Measurements from ENCODE around the gene NCF2. TPM values are rescaled to one million over a fixed set of nuclear protein-coding genes. Genes with fewer than 3 reads are reported as not detected.
"Not testable (repeated sequence)": the region's sequence is repeated elsewhere in the genome, so short reads cannot be mapped to it uniquely, and the experiment has no call there.

Gene NCF2
- total RNA-seq, 2 donors from 2014 or later = 0.55 TPM; not detected in 1

DNA sequence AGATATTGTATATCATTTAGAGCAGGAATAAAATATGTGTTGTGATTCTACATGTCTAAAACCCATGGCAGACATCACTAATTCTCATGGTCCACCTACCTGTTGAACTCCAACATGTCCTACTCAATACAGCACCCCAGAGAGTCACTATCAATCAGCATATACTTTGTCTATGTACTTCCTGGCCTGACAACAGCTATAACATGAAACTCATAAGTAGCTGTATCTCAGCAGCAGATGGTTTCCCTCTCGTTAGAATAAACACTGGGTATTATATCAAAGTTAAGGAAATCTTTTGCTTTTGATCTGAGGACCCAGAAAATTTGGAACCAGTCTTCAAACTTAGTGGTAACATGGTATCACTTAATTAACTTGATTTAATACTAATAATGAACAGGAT is 29.5 kb upstream of the NCF2 start:
- H3K4me1 Mint-ChIP-seq = peaks cover 35% of the 10 kb centered on the region

DNA sequence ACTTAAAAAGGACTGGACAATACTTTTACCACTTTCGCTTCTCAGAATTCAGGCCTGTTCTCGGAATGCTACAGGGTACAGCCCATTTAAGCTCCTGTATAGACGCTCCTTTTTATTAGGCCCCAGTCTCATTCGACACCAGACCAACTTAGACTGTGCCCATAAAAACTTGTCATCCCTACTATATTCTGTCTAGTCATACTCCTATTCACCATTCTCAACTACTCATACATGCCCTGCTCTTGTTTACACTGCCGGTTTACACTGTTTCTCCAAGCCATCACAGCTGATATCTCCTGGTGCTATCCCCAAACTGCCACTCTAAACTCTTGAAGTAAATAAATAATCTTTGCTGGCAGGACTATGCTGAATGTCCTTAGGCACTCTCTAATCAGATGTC is 27.9 kb upstream of the NCF2 start:
- 72 to 77% methylated on average over 2 to 4 of the region's 5 CpGs for WGBS, 2 experiments (ENCODE audit: insufficient coverage in 1 of 2, insufficient read length in 1 of 2)
- not testable (repeated sequence) for H3K4me3 ChIP-seq (ENCODE audit: low read length); H3K9me3 Mint-ChIP-seq; H3K4me1 ChIP-seq (ENCODE audit: control insufficient read depth, insufficient read depth, low read length); H3K9ac ChIP-seq (ENCODE audit: extremely low read depth, low read length, poor library complexity, severe bottlenecking); H3K27me3 Mint-ChIP-seq (ENCODE audit: insufficient read depth); H3K36me3 Mint-ChIP-seq (ENCODE audit: low read depth); H3K27ac Mint-ChIP-seq; H3K27me3 ChIP-seq (ENCODE audit: control insufficient read depth, insufficient read depth, low read length, poor library complexity, severe bottlenecking); H3K9me3 ChIP-seq (ENCODE audit: control insufficient read depth, low read length); H3K27ac ChIP-seq (ENCODE audit: low read depth, low read length); H3K4me3 Mint-ChIP-seq; DNase-seq; H3K36me3 ChIP-seq (ENCODE audit: control insufficient read depth, insufficient read depth, low read length)
- H3K4me1 Mint-ChIP-seq = peaks cover 36% of the 10 kb centered on the region

More for the DNA sequence above, 29.5 kb upstream of the NCF2 start:
- H3K27ac Mint-ChIP-seq = no peak overlapping the region
- 89% methylated on average over 1 of the region's 1 CpG; no CpG with 5 or more reads in 1 of the 2 experiments for WGBS, 2 experiments (ENCODE audit: insufficient coverage in 1 of 2, insufficient read length in 1 of 2)
- H3K4me3 Mint-ChIP-seq = no peak overlapping the region
- H3K27me3 ChIP-seq (ENCODE audit: control insufficient read depth, insufficient read depth, low read length, poor library complexity, severe bottlenecking) = no peaks in the 10 kb centered on the region
- no peak overlapping the region for H3K27ac ChIP-seq (ENCODE audit: low read depth, low read length)
- H3K4me3 ChIP-seq (ENCODE audit: low read length) = no peak overlapping the region
- H3K36me3 Mint-ChIP-seq (ENCODE audit: low read depth) = peaks cover 3% of the 10 kb centered on the region
- H3K27me3 Mint-ChIP-seq (ENCODE audit: insufficient read depth) = no peaks in the 10 kb centered on the region
- no peaks in the 10 kb centered on the region for H3K9me3 ChIP-seq (ENCODE audit: control insufficient read depth, low read length)
- H3K4me1 ChIP-seq (ENCODE audit: control insufficient read depth, insufficient read depth, low read length) = peaks cover 7% of the 10 kb centered on the region
- H3K9me3 Mint-ChIP-seq = peaks cover 2% of the 10 kb centered on the region
- H3K9ac ChIP-seq (ENCODE audit: extremely low read depth, low read length, poor library complexity, severe bottlenecking) = no peak overlapping the region
- no peak for DNase-seq
- peaks cover 4% of the 10 kb centered on the region for H3K36me3 ChIP-seq (ENCODE audit: control insufficient read depth, insufficient read depth, low read length)
- TF ChIP-seq, protein P1, sequence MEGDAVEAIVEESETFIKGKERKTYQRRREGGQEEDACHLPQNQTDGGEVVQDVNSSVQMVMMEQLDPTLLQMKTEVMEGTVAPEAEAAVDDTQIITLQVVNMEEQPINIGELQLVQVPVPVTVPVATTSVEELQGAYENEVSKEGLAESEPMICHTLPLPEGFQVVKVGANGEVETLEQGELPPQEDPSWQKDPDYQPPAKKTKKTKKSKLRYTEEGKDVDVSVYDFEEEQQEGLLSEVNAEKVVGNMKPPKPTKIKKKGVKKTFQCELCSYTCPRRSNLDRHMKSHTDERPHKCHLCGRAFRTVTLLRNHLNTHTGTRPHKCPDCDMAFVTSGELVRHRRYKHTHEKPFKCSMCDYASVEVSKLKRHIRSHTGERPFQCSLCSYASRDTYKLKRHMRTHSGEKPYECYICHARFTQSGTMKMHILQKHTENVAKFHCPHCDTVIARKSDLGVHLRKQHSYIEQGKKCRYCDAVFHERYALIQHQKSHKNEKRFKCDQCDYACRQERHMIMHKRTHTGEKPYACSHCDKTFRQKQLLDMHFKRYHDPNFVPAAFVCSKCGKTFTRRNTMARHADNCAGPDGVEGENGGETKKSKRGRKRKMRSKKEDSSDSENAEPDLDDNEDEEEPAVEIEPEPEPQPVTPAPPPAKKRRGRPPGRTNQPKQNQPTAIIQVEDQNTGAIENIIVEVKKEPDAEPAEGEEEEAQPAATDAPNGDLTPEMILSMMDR (conservative IDR thresholded peaks at IDR 0.05) = no peak

DNA sequence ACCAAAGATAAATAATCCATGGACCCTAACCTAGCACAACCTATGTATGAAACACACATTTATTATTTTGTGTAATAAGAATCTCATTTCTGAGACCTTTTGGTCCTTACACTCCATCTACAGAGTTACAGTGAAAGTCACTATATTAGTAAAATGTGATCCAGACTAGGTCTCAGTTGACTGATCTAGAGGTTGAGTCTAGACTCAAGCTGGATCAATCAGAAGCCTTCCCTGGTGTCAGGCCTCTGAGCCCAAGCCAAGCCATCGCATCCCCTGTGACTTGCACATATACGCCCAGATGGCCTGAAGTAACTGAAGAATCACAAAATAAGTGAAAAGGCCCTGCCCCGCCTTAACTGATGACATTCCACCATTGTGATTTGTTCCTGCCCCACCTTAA is 22.7 kb upstream of the NCF2 start:
- not testable (repeated sequence) for H3K27ac Mint-ChIP-seq; H3K4me3 ChIP-seq (ENCODE audit: low read length); H3K27me3 Mint-ChIP-seq (ENCODE audit: insufficient read depth)

DNA sequence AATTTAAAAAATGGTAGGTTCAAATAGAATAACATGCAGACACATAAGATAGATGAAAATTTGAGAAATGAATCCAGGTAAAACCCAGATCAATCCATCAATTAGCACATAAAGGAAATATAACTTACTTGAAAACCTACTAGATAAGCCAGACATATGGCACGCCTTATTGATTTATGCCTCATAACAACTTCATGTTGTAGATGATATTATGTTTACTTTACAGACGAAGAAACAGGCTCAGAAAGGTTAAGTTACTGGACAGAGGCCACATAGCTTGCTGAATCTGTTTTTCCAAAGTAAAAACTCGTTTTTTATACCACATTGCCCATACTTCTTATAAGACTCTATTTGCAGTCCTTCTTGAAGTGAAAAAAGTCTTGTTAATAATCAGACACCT is 22.1 kb upstream of the NCF2 start:
- no peak overlapping the region for H3K4me3 ChIP-seq (ENCODE audit: low read length)
- Mint-ChIP-seq H3K27ac (no peak overlapping the region), H3K9me3 (peaks cover 20% of the 10 kb centered on the region), H3K4me1 (peaks cover 4% of the 10 kb centered on the region), H3K36me3 (ENCODE audit: low read depth) (peaks cover 3% of the 10 kb centered on the region), H3K4me3 (no peak overlapping the region), H3K27me3 (ENCODE audit: insufficient read depth) (no peaks in the 10 kb centered on the region)
- H3K36me3 ChIP-seq (ENCODE audit: control insufficient read depth, insufficient read depth, low read length) = no peaks in the 10 kb centered on the region
- H3K4me1 ChIP-seq (ENCODE audit: control insufficient read depth, insufficient read depth, low read length) = no peaks in the 10 kb centered on the region
- TF ChIP-seq, protein P1 (conservative IDR thresholded peaks at IDR 0.05) = no peak
- H3K9ac ChIP-seq (ENCODE audit: extremely low read depth, low read length, poor library complexity, severe bottlenecking) = no peak overlapping the region
- H3K27me3 ChIP-seq (ENCODE audit: control insufficient read depth, insufficient read depth, low read length, poor library complexity, severe bottlenecking) = no peaks in the 10 kb centered on the region
- H3K9me3 ChIP-seq (ENCODE audit: control insufficient read depth, low read length) = no peaks in the 10 kb centered on the region
- WGBS, 2 experiments (ENCODE audit: insufficient coverage in 1 of 2, insufficient read length in 1 of 2) = 70 to 89% methylated on average over 1 to 3 of the region's 3 CpGs
- H3K27ac ChIP-seq (ENCODE audit: low read depth, low read length) = no peak overlapping the region
- no peak for DNase-seq

More for the DNA sequence above, 22.7 kb upstream of the NCF2 start:
- not testable (repeated sequence) for DNase-seq; H3K36me3 ChIP-seq (ENCODE audit: control insufficient read depth, insufficient read depth, low read length); H3K4me1 Mint-ChIP-seq; H3K27ac ChIP-seq (ENCODE audit: low read depth, low read length); H3K9ac ChIP-seq (ENCODE audit: extremely low read depth, low read length, poor library complexity, severe bottlenecking); H3K36me3 Mint-ChIP-seq (ENCODE audit: low read depth); H3K27me3 ChIP-seq (ENCODE audit: control insufficient read depth, insufficient read depth, low read length, poor library complexity, severe bottlenecking); H3K4me3 Mint-ChIP-seq; H3K9me3 ChIP-seq (ENCODE audit: control insufficient read depth, low read length); H3K4me1 ChIP-seq (ENCODE audit: control insufficient read depth, insufficient read depth, low read length)
- WGBS, 2 experiments (ENCODE audit: insufficient coverage in 1 of 2, insufficient read length in 1 of 2) = 98% methylated on average over 3 of the region's 3 CpGs; no CpG with 5 or more reads in 1 of the 2 experiments
- H3K9me3 Mint-ChIP-seq = peaks cover 20% of the 10 kb centered on the region
